ENCODE measurements around the gene KRT31. TPM values are rescaled to one million over a fixed set of nuclear protein-coding genes. Genes with fewer than 3 reads are reported as not detected.

KRT31 gene
- total RNA-seq = not detected

- no peak for TF ChIP-seq CTCF (IDR thresholded peaks at IDR 0.05; ENCODE audit: low read depth)
These were observed at the start of gene KRT31 for GRCh38 chr17:41396996-41397660. TSS of gene KRT31 (minus strand) at chr17:41397608. CDS start at chr17:41397539, 69 bp downstream.

GRCh38 chr17:41446806-41447205, 49.4 kb upstream of the KRT31 start:
- TF ChIP-seq CTCF (IDR thresholded peaks at IDR 0.05; ENCODE audit: low read depth) = no peak

GRCh38 chr17:41444640-41445039, 47.2 kb upstream of the KRT31 start:
- TF ChIP-seq CTCF (IDR thresholded peaks at IDR 0.05; ENCODE audit: low read depth) = no peak

GRCh38 chr17:41444186-41444585, 46.8 kb upstream of the KRT31 start:
- no peak for TF ChIP-seq CTCF (IDR thresholded peaks at IDR 0.05; ENCODE audit: low read depth)

- no peak for TF ChIP-seq CTCF (IDR thresholded peaks at IDR 0.05; ENCODE audit: low read depth)
These were observed 45.3 kb upstream of the KRT31 start for GRCh38 chr17:41442739-41443138.

GRCh38 chr17:41440531-41441033, 43.2 kb upstream of the KRT31 start, which contains the start of gene KRT38:
TSS of gene KRT38 (minus strand) at chr17:41440983. CDS start at chr17:41440921, 62 bp downstream.
- no peak for TF ChIP-seq CTCF (IDR thresholded peaks at IDR 0.05; ENCODE audit: low read depth)

GRCh38 chr17:41439375-41439774, 42.0 kb upstream of the KRT31 start:
- TF ChIP-seq CTCF (IDR thresholded peaks at IDR 0.05; ENCODE audit: low read depth) = no peak

Measured in subcutaneous adipose tissue (tissue), 4 donors.